Left kidney (tissue), 2 donors: ENCODE measurements around the gene ALG14. TPM values are rescaled to one million over a fixed set of nuclear protein-coding genes. Genes with fewer than 3 reads are reported as not detected.

ENCODE experiments used
- DNase-seq: peaks from one replicate; pipeline ENCODE4 v3.0.0-alpha.2; 2013
- polyA plus RNA-seq: library from polyadenylated mRNA; unstranded; fragments of 120-200 nt; gene quantifications from one replicate; pipeline ENCODE4 v1.2.1, GENCODE V29; 2013; ENCODE audit not compliant: insufficient read length

Gene ALG14
- polyA plus RNA-seq, 1 donor, result 9.5 TPM

DNA sequence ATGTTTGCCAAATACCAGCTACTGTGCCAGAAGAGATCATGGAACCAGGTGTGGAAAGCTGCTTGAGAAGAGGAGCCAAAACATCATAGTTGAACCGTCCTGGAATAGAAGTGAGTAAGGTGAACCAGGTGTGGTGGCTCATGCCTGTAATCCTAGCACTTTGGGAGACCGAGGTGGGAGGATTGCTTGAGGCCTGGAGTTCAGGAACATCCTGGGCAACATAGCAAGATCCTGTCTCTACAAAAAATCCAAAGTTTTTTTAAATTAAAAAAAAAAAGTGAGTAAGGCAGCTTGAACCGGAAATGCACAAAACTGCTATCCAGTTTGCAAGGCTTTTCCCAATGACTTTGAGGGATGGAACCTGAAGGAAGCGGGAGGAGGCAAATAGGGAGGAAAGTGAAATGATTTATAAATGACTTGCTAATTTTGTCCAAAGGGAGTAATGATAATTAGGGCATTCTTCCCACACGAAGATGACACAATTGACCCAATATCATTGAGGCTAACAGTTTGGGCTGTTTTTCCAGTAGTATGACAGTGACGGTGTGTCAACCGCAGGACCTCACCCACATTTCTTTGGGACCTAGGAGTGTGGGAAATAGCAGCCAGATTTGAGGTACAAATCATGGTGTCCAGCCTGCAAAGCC lies 144.3 kb downstream of the ALG14 start:
- DNase-seq, result no peak

DNA sequence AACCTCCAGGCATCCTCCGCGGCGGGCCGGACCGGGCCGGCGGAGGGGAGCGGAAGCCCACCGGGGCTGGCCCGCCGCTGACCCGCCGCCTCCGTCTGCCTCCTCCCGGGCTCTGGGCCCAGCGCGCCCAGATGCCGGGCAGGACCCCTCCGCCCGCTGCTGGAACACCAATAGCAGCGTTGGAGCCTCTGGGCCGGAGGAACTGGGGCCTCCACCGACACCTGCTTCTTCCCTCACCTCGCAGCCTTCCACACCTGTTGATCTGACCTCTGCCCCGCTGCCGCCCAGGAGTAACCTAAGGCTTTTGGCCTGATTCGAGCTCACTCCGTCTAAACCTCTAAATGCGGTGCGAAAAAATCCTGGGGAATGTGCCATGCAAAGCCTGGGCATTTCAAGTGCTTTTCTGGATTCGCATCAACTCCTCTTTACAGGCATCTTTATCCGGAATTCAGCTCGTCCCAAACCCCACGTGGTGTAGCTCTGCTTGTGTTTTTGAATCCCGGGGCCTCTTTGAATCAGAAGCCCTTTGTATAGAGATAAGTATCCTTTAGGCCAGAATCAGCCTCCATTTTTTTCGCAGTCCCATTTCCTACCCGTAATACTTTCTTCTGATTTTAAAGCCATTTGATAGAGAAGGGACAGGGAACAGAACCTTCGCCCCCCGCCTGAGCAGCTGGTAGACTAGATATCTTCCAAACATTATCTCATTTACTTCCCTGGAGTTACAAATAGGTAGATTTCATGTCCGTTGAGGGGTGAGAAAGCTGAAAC lies 145.2 kb downstream of the ALG14 start:
- peak; percentile 48 for DNase-seq

GRCh38 chr1:94926915-94927404 lies 145.8 kb downstream of the ALG14 start, which contains the start of gene CNN3:
Gene CNN3 (minus strand): TSS chr1:94927110. CDS start chr1:94926894, 216 bp downstream.
- peak; percentile 93 for DNase-seq

- DNase-seq, result peak; percentile 49
These were observed 146.4 kb downstream of the ALG14 start for GRCh38 chr1:94926126-94926914.

GRCh38 chr1:94925561-94926125 lies 147.1 kb downstream of the ALG14 start:
- peak; percentile 94 for DNase-seq

DNA sequence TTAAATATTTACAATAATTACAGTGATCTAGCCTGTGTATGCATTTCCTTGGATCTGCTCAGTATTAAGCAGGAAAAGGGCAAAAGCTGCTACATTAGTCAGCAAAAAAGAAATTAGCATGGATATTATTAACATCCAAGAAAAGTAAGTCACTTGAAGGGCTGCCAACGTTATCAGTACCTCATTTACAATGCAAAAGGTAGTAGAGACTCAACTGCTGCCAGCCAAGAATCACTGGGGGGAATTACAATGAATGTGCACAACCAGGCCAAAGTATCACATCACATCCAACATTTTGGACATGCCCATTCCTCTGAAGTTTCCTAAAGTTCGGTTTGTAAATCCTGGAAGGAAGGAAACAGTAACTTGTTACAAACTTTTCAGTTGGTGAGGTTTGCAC lies 147.7 kb downstream of the ALG14 start:
- no peak for DNase-seq

Other genes starting within 250 kb of the ALG14 start
- gene CNN3, start 145.8 kb downstream of the ALG14 start, polyA plus RNA-seq, result 349 TPM
- 8.1 TPM for gene TLCD4, start 44.4 kb upstream of the ALG14 start, polyA plus RNA-seq
- 58.0 TPM for gene RWDD3, start 161.3 kb upstream of the ALG14 start, polyA plus RNA-seq